NCI-H2081 treated with DMSO at 0.1 percent for 48 hours (cell line): ENCODE results near the gene RANBP17.
"Not testable (repeated sequence)": the region's sequence is repeated elsewhere in the genome, so short reads cannot be mapped to it uniquely, and the experiment has no call there.

Source experiments
- DNase-seq: peaks from one replicate; lab custom pipeline; 2025; lab: John Stamatoyannopoulos, UW

The RANBP17 gene

DNA sequence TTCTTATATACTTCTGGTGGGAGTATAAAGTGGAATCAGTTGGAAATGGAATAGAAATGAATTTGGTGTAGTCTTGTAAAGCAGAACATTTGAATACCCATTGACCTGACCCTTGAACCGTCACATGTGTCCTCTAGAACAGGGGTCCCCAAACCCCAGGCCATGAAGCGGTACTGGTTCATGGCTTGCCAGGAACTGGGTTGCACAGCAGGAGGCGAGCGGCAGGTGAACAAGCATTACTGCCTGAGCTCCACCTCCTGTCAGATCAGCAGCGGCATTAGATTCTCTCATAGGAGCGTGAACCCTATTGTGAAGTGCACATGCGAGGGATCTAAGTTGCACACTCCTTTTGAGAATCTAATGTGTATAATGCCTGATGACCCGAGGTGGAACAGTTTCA is 80.0 kb downstream of the RANBP17 start:
- no peak for DNase-seq

DNA sequence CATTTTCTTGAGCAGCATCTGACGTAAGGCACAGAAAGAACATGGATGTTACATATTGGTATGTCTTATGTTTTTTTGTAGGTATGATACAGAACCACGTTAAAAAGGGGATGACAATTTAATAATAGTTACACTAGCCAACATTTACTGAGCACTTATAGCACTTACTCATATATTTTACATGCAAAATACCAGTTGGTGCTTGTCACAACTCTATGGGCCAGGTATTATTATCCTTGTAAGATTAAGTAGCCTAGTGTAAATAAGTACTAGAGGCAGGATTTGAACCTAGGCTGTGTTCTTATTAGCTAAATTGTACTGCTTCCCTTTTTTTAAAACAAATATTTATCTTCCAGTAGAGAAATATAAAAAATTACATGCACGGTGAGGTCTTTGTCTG is 83.5 kb downstream of the RANBP17 start:
- DNase-seq: peak; percentile 32

DNA sequence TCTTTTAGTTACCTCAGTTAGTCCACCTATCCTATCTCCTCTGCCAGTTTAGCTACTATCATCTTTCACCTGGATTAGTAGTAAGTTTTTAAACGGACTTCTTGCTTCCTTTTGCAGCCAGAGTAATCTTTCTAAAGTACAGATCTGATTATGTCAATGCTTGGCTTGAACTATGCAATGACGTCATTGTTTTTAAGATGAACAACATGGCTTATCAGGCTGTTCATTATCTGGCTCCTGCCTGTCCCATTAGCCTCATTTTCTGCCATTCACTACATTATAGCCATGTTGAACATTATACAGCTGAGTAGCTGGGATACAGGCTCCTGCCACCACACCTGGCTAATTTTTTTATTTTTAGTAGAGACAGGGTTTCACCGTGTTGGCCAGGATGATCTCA is 98.7 kb downstream of the RANBP17 start:
- DNase-seq: no peak

DNA sequence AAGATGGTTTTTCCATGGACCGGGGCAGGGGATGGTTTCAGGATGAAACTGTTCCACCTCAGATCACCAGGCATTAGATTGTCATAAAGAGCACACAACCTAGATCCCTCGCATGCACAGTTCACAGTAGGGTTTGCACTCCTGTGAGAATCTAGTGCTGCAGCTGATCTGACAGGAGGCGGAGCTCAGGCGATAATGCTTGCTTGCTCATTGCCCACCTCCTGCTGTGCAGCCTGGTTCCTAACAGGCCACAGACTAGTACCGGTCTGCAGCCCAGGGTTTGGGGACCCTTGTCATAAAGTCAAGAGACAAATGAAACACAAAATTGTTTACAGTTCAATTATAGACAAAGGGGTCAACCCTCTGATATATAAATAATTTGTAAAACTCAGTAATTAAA is 101.7 kb downstream of the RANBP17 start:
- DNase-seq: no peak

DNA sequence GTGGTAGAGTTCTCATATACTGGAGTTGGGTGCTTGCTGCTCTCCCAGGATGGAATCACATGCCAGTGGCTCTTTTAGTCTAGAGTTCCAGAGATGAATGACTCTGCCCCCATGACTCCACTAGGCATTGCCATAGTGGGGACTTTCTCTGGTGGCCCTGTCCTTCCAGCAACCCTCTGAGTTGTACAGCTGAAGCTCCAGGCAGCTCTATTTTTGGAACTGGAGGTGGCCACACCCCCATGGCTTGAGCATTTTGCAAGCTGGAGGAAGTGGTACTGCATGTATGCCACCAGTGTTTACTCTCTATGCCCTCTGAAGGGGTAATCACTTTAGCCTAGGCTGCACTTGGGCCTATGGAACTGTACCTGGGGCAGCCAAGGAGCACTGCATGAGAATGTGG is 112.6 kb downstream of the RANBP17 start:
- DNase-seq: no peak

DNA sequence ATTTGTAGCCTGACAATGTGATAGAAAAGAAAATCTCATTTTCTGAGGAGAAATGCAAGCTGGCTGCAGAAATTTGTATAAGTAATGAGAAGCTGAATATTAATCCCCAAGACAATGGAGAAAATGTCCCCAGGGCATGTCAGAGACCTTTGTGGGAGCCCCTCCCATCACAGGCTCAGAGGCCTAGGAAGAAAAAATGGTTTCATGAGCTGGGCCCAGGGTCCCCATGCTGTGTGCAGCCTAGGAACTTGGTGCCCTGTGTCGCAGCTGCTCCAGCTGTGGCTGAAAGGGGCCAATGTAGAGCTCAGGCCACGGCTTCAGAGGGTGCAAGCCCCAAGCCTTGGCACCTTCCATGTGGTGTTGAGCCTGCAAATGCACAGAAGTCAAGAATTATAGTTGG is 118.4 kb downstream of the RANBP17 start:
- DNase-seq: not testable (repeated sequence)

DNA sequence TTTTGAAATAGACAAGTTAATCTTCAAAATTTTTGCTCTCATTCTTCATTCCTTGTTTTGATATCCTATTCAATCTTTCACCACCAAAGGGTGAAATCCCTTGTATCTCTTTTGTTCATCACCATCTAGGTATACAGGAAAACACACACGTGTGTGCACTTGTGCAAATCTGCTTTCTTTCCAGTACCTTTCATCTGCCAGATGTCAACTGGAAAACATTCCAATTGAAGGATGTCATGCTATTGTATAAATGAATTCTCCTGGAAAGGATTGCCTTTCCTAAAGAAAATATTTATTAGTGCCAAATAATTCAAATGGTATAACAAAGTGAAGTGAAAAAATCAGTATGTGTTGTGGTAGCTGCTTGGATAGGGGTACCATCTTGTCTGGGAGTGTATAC is 123.7 kb downstream of the RANBP17 start:
- DNase-seq: no peak

DNA sequence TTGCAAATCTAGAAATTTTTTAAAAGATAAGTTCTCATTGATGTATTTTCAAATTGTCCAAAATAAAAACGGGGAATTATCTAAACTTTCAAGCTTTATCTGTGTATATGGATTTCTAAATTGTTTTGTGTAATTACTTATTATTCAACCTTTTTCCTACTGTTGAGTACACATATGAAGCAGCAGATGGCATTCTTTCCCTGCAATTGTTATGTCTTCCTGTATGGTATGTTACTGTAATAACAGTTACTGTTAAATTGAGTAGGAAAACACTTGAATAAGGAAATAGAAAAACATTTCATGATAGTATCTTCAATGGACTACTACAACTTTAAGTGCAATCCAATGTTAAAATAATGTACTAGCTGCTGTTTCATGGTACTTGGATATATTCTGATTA is 124.8 kb downstream of the RANBP17 start:
- DNase-seq: peak; percentile 33

DNA sequence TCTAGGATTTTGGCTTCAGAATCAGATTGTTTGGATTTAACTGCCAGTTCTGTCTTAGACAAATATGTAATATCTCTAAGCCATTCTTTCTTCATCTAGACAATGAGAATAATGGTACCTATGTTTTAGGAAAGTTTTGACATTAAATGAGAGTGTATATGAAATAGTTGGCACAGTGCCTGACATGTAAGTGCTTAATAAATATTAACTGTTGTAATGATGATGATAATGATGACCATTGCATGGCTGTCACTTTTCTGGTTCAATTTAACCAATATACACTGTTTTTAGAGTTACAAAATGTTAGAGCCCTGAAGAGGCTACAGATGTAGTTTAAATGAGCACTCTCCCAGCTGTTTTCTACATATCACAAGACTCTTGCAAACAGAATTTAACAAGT is 131.7 kb downstream of the RANBP17 start:
- no peak for DNase-seq

DNA sequence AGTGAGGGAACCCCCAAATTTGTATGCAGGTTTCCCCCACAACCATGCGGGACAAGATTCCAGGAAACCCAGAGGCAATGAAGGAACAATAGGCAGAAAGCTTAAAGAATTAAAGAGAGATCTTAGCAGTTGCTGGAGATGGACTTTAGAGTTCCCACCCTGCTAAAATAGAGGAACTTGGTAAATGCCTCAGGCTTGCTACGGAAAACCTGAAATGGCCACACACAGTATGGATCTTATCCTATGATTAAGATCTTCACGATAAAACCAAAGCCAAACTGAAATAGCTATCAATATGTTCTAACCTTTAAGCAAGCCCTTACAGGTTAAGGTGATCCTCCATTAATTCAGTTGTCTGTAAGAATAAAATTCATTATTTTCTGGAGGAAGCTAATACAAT is 148.3 kb downstream of the RANBP17 start:
- no peak for DNase-seq

DNA sequence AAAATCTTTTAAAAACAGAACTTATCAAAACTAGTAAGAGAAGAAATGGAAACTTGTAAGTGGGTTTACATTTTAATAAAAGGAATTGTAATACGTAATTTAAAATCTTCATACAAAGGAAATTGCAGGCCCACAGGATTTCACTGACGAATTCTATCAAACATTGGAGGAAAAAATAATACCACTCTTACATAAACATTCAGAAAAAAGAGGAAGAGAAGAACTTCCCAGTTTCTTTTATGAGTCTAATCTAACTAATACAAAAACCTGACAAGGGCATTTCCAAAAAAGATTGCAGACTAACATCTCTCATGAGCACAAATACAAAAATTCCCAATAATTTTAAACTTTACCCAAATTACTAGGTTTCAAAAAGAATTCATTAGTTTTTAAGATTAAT is 149.0 kb downstream of the RANBP17 start:
- no peak for DNase-seq

DNA sequence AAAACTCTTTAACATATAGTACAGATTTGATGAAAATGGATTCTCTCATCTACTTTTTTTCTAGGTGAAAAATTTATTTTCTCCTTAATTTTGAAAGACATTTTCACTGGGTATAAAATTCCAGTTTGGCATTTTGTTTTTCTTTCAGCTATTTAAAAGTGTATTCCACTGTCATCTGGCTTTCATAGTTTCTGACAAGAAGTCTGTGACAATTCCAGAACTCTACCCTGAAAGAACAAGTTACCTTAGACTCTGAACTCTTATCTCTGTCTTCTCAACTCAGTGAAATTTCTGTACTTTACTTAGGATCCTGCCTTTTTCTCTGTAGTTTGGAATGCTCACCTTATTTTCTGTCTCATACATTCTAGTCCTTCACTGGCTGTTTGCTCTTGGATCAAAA is 161.7 kb downstream of the RANBP17 start:
- DNase-seq: no peak

DNA sequence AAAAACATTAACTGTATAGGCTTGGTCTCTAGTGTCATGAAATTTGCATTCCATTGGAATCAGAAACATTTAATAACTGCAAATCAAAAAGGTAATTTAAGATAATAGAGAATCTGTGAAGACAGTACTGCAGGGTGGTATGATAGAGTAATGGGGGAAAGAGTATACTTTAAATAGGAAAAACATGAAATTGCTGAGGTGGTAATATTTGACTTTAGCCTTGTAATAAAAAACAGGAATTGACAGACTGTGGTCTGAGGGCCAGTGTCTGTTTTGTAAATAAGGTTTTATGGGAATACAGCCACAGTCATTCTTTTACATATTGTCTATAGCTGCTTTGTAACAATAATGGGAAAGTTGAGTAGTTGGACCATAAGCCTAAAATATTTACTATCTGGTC is 162.3 kb downstream of the RANBP17 start:
- DNase-seq: no peak

DNA sequence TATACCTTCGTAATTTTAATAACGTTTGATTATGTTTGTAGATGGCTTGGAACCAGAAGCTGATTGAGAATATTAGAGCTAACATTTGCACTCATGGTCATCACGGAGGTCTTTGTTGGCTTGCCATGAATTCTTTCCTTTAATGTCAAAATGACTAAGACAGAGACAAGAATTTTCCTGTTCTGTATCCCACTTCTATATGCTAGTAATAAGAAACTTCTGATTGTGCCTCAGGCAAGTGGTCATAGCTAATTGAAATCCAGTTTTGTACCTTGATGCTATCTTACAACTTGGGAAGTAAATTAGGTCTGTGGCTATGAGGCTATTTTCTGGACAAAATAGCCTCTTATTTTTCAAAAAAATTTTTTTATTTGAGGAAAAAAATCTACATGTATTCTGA is 167.6 kb downstream of the RANBP17 start:
- no peak for DNase-seq

DNA sequence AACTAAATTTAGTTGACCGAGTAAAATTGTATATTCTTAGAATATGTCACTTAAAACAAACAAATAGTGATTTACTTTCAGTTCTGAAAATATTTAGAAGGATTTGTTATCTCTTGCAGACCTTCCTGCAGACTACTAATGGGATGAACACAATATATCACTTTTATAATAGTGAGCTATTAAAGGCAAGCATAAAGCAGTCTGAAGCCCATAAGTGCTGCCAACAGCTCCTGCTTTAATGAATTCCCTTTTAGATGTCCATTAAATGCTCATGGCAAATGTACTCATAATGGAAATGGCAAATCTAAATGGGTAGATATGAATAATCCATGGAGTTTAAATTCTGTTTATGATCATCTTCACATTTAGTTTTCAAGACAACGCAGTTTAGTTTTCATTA is 170.2 kb downstream of the RANBP17 start:
- DNase-seq: peak; percentile 51

DNA sequence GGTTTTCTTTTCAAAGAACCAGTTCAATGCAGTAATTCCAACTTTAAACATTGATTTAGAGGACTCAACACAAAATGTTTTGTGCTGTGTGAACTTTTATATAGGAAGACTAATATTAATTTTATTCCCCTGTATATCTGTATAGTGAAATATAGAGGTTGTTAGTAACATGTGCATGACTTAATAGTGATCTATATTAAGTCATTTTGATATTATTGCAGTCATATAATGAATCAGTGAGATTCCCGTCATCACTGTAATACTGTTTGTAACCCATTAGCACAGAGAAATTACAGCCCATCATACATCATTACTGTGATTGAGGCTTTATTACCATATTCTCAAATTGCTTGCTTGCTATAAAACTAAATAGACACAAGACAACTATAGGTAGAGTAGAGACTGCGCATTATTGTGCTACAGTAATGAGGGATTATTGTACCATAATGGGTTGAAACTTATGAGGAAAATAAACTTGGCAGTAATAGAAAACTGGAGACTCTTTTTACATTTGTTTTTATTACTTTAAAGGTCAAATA is 170.7 kb downstream of the RANBP17 start:
- peak; percentile 14 for DNase-seq

DNA sequence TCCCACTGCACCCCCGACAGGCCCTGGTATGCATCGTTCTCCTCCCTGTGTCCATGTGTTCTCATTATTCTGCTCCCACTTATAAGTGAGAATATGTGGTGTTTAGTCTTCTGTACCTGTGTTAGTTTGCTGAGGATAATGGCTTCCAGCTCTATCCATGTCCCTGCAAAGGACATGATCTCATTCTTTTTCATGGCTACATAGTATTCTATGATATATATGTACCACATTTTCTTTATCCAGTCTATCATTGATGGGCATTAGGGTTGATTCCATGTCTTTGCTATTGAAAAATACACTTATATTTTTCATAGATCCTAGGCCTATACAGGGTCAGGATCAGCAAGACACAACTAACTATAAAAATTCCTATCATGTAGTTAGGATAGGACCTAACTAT is 180.1 kb downstream of the RANBP17 start:
- not testable (repeated sequence) for DNase-seq

DNA sequence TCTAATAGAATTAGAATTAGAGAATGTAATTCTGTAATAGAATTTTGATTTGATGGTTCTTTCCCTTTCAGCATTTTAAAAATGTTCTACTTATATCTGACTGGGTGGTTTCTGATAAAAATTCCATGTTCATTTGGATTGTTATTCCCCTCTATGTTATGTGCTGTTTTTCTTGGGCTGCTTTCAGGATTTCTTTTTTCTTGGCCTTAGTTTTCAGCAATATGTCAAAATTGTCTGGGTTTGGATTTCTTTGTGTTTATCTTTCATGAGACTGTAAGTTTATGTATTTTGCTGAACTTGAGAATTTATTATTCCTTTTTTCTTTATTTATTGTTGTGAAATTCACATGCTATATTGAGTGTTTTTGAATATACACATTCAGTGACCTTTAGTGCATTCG is 189.1 kb downstream of the RANBP17 start:
- DNase-seq: no peak

DNA sequence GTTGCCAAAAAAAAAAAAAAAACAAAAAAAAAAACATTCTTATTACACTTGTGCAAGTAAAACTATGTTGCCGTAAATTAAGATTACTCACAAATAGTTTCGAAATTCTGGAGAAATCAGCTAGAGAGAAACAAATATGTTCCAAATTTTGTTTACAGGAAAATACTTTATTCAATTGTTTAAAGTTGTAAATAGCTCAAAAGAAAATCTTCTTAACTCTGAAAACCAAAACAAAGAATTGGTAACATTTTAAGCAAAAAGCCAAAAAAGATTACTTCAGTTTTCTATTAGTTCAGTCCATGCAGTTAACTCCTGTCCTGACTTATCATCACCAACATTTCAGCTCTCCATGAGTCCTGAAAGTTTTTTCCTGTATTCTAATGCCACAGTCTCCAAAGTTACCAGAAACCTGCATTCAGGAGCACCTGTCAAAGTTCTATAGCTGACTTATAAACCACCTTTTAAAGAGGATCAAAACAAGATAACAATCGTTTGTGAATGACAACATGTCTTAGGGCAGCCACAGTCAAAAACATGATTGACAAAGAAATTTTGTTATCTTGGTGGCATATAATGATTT is 194.1 kb downstream of the RANBP17 start:
- no peak for DNase-seq

DNA sequence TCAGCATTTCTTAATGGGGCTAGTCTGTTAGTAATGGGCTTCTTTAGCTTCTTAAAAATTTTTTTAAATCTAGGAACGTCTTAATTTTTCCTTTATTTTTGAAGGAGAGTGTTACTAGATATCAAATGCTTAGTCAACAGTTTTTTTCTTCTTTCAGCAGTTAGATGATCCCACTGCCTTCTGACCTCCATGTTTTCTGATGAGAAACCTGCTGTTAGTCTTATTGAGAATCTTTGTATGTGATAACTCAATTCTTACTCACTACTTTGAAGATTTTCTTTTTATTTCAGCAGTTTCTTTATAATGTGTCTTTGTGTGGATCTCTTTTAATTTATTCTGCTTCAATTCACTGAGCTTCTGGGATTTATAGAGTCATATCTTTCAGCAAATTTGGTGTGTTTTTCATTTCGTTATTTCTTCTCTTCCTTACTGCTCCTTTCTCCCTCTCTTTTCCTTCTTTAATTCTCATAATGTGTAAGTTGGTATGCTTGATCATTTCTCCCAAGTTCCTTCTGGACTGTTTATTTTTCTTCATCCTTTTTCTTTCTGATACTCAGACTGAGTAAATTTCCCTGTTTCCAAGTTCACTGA is 205.8 kb downstream of the RANBP17 start:
- no peak for DNase-seq

DNA sequence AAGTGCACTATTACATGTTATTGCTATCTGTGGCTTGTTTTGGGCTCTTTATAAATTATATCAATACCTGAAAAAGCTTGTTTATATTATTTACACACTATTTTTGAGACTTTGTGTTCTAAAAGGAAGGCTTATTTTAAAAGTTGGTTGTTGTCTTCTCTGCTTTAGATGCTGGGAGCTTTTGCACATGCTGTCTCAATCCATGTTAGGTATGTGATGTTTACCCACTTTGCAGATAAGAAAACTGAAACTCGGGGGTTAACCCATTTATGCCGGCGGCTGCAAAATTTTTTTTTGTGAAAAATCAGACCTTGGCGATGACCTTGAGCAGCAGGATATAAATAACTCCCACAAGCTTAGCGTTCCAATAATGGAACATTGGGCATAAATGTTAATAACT is 212.9 kb downstream of the RANBP17 start:
- DNase-seq: no peak

DNA sequence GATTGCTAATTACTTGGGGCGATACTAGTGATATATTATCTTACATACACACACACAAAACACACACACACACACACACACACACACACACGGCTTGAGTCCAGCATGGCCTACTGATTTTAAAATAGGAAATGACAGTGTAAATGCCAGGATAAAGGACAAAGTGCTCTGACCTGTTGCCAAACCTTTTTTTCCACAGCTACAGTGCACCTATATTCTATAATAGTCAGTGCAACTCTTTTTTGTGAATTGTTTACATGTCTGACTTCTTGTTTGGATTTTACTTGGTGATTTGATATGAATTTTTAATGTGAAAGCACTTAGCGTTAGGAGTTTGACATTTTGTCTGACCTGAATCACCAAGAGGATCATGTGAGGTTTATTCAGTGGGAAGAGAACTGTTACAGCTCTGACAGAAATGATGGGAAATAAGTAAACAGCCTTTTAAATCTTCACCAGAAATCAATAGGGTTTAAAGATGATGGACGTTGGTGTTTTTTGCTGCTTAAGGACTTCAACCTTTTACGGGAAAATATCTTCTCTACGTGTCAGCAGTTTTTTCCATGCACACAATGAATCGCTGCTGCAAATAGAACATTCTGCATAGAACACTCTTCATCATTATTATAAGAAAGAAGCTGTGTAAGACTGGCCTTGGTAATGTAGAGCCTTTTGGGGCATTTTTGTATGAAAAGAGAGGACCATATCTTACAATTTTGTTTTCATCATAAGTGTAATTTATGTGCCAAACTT is 218.5 kb downstream of the RANBP17 start:
- DNase-seq: no peak

DNA sequence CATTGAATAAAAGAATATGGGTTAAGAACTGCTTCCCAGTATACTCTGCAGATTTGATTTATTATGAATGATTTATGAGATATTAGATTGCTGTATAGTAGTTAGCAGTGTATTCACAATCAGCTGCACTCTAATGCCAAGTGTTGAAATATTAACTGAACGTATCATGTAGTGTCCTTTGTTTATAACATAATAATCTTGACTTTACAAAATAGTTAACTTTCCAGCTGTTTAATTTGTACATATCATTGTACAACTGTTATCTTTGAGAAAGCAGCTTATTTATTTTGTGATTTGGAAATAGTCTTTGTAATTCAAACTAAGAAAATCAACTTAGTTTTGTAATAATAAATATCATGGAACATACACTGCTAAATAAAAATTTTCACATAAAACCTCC is 219.5 kb downstream of the RANBP17 start:
- DNase-seq: no peak
